ENCODE measurements around the gene SPC24. TPM values are rescaled to one million over a fixed set of nuclear protein-coding genes. Genes with fewer than 3 reads are reported as not detected.

Gene SPC24
- total RNA-seq, 1 experiment from 2014 or later, result 16.4 TPM

DNA sequence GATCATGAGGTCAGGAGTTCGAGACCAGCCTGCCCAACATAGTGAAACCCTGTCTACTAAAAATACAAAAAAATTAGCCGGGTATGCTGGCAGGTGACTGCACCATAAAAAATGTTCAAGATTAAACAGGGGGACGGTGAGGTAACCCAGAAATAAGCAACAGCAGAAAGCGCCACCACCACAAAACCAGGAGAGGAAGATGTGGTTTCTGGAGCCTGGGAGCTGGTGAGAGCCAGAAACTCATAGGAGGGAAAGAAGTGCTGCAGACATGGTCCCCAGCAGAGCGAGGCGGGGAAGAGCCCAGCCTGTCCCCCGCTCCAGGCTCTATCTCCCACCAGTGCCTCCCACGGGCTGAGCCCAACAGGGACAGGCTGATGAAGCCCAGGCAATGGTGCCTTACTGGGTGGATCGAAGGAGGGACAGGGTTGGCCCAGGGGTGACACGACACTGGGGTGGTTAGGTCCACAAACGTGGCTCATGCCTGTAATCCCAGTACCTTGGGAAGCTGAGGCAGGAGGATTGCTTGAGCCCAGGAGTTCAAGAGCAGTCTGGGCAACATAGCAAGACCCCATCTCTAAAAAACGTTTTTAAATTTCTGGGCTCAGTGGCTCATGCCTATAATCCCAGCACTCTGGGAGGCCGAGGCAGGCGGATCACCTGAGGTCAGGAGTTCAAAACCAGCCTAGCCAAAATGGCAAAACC lies 19.0 kb downstream of the SPC24 start:
- ChIA-PET CTCF (interaction anchor here (1.3 to 3.8 kb wide), 4 partner anchors 11 to 83 kb away, joined by 5 to 41 read pairs (median 14); no protein-coding TSS in a partner anchor), POLR2A (interaction anchor here (1.0 to 3.1 kb wide), 6 partner anchors 16 to 238 kb away, joined by 3 to 34 read pairs (median 5); partner anchors contain the start of genes CCDC159, SWSAP1 and TMEM205)
- intact Hi-C loops (cut with micrococcal nuclease), result loop anchor here (1.0 to 10.0 kb wide), 4 partner anchors 67 to 451 kb away; no protein-coding TSS in a partner anchor
- TF ChIP-seq, protein P1, sequence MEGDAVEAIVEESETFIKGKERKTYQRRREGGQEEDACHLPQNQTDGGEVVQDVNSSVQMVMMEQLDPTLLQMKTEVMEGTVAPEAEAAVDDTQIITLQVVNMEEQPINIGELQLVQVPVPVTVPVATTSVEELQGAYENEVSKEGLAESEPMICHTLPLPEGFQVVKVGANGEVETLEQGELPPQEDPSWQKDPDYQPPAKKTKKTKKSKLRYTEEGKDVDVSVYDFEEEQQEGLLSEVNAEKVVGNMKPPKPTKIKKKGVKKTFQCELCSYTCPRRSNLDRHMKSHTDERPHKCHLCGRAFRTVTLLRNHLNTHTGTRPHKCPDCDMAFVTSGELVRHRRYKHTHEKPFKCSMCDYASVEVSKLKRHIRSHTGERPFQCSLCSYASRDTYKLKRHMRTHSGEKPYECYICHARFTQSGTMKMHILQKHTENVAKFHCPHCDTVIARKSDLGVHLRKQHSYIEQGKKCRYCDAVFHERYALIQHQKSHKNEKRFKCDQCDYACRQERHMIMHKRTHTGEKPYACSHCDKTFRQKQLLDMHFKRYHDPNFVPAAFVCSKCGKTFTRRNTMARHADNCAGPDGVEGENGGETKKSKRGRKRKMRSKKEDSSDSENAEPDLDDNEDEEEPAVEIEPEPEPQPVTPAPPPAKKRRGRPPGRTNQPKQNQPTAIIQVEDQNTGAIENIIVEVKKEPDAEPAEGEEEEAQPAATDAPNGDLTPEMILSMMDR (IDR thresholded peaks at IDR 0.05; ENCODE audit: unreplicated experiment), result no peak
- peaks cover 58% of the 10 kb centered on the region for H3K36me3 Mint-ChIP-seq (ENCODE audit: insufficient read depth, unreplicated experiment)
- no peaks in the 10 kb centered on the region for H3K9me3 Mint-ChIP-seq (ENCODE audit: unreplicated experiment)
- H3K27me3 Mint-ChIP-seq (ENCODE audit: insufficient read depth, unreplicated experiment), result no peaks in the 10 kb centered on the region
- peak overlapping the region; percentile 61 for H3K27ac Mint-ChIP-seq (ENCODE audit: low read depth, unreplicated experiment)
- no peak for DNase-seq (ENCODE audit: unreplicated experiment)
- H3K4me1 Mint-ChIP-seq (ENCODE audit: insufficient read depth, unreplicated experiment), result peaks cover 21% of the 10 kb centered on the region
- no peak overlapping the region for H3K4me3 Mint-ChIP-seq (ENCODE audit: unreplicated experiment)
- no TSS peak for BruUV-seq (replicated peaks)

GRCh38 chr19:11131471-11131870 lies 24.1 kb downstream of the SPC24 start:
- TF ChIP-seq, protein P1 (IDR thresholded peaks at IDR 0.05; ENCODE audit: unreplicated experiment), result no peak
- intact Hi-C loops (cut with micrococcal nuclease), result loop anchor here (1.0 to 10.0 kb wide), 2 partner anchors 95 to 313 kb away; no protein-coding TSS in a partner anchor
- no TSS peak for BruUV-seq (replicated peaks)
- no peak overlapping the region for H3K4me3 Mint-ChIP-seq (ENCODE audit: unreplicated experiment)
- no peaks in the 10 kb centered on the region for H3K27me3 Mint-ChIP-seq (ENCODE audit: insufficient read depth, unreplicated experiment)
- ChIA-PET POLR2A (no interaction called here), CTCF (interaction anchor here (0.6 to 1.4 kb wide), 5 partner anchors 12 to 882 kb away, joined by 3 to 4 read pairs (median 3); no protein-coding TSS in a partner anchor)
- no peak overlapping the region for H3K27ac Mint-ChIP-seq (ENCODE audit: low read depth, unreplicated experiment)
- peaks cover 97% of the 10 kb centered on the region for H3K36me3 Mint-ChIP-seq (ENCODE audit: insufficient read depth, unreplicated experiment)
- H3K9me3 Mint-ChIP-seq (ENCODE audit: unreplicated experiment), result no peaks in the 10 kb centered on the region
- H3K4me1 Mint-ChIP-seq (ENCODE audit: insufficient read depth, unreplicated experiment), result no peaks in the 10 kb centered on the region
- no peak for DNase-seq (ENCODE audit: unreplicated experiment)

- intact Hi-C loops (cut with micrococcal nuclease), result loop anchor here (1.0 to 10.0 kb wide), 2 partner anchors 95 to 314 kb away; no protein-coding TSS in a partner anchor
- Mint-ChIP-seq H3K36me3 (ENCODE audit: insufficient read depth, unreplicated experiment) (peaks cover 98% of the 10 kb centered on the region), H3K4me3 (ENCODE audit: unreplicated experiment) (no peak overlapping the region), H3K27ac (ENCODE audit: low read depth, unreplicated experiment) (no peak overlapping the region), H3K27me3 (ENCODE audit: insufficient read depth, unreplicated experiment) (no peaks in the 10 kb centered on the region), H3K4me1 (ENCODE audit: insufficient read depth, unreplicated experiment) (no peaks in the 10 kb centered on the region), H3K9me3 (ENCODE audit: unreplicated experiment) (no peaks in the 10 kb centered on the region)
- DNase-seq (ENCODE audit: unreplicated experiment), result peak; percentile 66
- no TSS peak for BruUV-seq (replicated peaks)
- TF ChIP-seq, protein P1 (IDR thresholded peaks at IDR 0.05; ENCODE audit: unreplicated experiment), result peak; percentile 74
- ChIA-PET CTCF (interaction anchor here (0.6 to 6.1 kb wide), 8 partner anchors 12 to 881 kb away, joined by 3 to 63 read pairs (median 4); no protein-coding TSS in a partner anchor), POLR2A (no interaction called here)
Measured at GRCh38 chr19:11130824-11131455, 24.6 kb downstream of the SPC24 start.

DNA sequence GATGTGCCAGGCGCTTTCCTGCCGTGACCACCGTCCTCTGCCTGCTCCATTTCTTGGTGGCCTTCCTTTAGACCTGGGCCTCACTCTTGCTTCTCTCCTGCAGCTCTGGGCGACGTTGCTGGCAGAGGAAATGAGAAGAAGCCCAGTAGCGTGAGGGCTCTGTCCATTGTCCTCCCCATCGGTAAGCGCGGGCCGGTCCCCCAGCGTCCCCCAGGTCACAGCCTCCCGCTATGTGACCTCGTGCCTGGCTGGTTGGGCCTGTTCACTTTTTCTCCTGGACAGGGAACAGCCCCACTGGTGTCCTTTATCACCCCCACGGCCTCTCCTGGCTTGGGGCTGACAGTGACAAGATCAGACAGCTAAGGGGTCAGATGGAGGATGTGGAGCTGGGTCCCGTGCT lies 27.7 kb downstream of the SPC24 start:
- Mint-ChIP-seq H3K4me1 (ENCODE audit: insufficient read depth, unreplicated experiment) (no peaks in the 10 kb centered on the region), H3K36me3 (ENCODE audit: insufficient read depth, unreplicated experiment) (peaks cover 100% of the 10 kb centered on the region), H3K4me3 (ENCODE audit: unreplicated experiment) (no peak overlapping the region), H3K27me3 (ENCODE audit: insufficient read depth, unreplicated experiment) (no peaks in the 10 kb centered on the region), H3K9me3 (ENCODE audit: unreplicated experiment) (no peaks in the 10 kb centered on the region), H3K27ac (ENCODE audit: low read depth, unreplicated experiment) (peak overlapping the region; percentile 31)
- CTCF ChIA-PET, result interaction anchor here (0.6 to 6.1 kb wide), 5 partner anchors 68 to 318 kb away, joined by 3 to 63 read pairs (median 3); no protein-coding TSS in a partner anchor
- intact Hi-C loops (cut with micrococcal nuclease), result no loop called here
- no TSS peak for BruUV-seq (replicated peaks)
- no peak for DNase-seq (ENCODE audit: unreplicated experiment)
- TF ChIP-seq, protein P1 (IDR thresholded peaks at IDR 0.05; ENCODE audit: unreplicated experiment), result no peak
- POLR2A ChIA-PET, result interaction anchor here (0.7 kb wide), 1 partner anchor 25 kb away, joined by 3 read pairs; no protein-coding TSS in a partner anchor

All from MCF 10A (cell line).